ENCODE measurements around the gene KIAA1549.

- TF ChIP-seq CTCF (IDR thresholded peaks at IDR 0.05) (no peak), EP300 (IDR thresholded peaks at IDR 0.05) (no peak)
These were observed 117.3 kb downstream of the KIAA1549 start for GRCh38 chr7:138863931-138864330.
